ENCODE data around the gene ITGB7. TPM values are rescaled to one million over a fixed set of nuclear protein-coding genes. Genes with fewer than 3 reads are reported as not detected.

ITGB7 gene
- total RNA-seq, 2 experiments from 2014 or later = 500 to 503 TPM

Other genes with a start within 250 kb of the ITGB7 start
- gene EIF4B, start 200.8 kb downstream of the ITGB7 start, total RNA-seq = 100 to 1,000 TPM; 352 to 353 TPM
- 1 to 10 TPM; 1.0 to 1.4 TPM for gene TNS2, start 157.2 kb downstream of the ITGB7 start, total RNA-seq
- gene SPRYD3, start 127.9 kb downstream of the ITGB7 start, total RNA-seq = 10 to 100 TPM; 27.2 to 31.2 TPM
- gene IGFBP6, start 109.6 kb downstream of the ITGB7 start, total RNA-seq = 1 to 10 TPM; 3.1 to 5.4 TPM
- gene SOAT2, start 103.8 kb downstream of the ITGB7 start, total RNA-seq = 10 to 100 TPM; 10.8 to 13.3 TPM
- gene ZNF740, start 26.5 kb downstream of the ITGB7 start, total RNA-seq = 10 to 100 TPM; 28.2 to 31.4 TPM
- gene CSAD, start 26.3 kb downstream of the ITGB7 start, total RNA-seq = 10 to 100 TPM; 15.7 to 17.0 TPM
- 10 to 100 TPM; 44.1 to 45.9 TPM for gene RARG, start 25.0 kb upstream of the ITGB7 start, total RNA-seq
- gene ESPL1, start 61.0 kb upstream of the ITGB7 start, total RNA-seq = 100 to 1,000 TPM; 126 TPM
- gene PFDN5, start 88.3 kb upstream of the ITGB7 start, total RNA-seq = 100 to 1,000 TPM; 292 to 307 TPM
- gene MYG1, start 92.4 kb upstream of the ITGB7 start, total RNA-seq = 10 to 100 TPM; 55.6 to 56.9 TPM
- 10 to 100 TPM; 67.5 to 67.9 TPM for gene AAAS, start 114.4 kb upstream of the ITGB7 start, total RNA-seq
- gene SP7, start 129.1 kb upstream of the ITGB7 start, total RNA-seq = not detected
- gene SP1, start 172.9 kb upstream of the ITGB7 start, total RNA-seq = 10 to 100 TPM; 72.2 to 76.5 TPM
- not detected for gene AMHR2, start 216.6 kb upstream of the ITGB7 start, total RNA-seq
- 100 to 1,000 TPM; 220 TPM for gene PRR13, start 234.5 kb upstream of the ITGB7 start, total RNA-seq
- 100 to 1,000 TPM; 813 to 836 TPM for gene PCBP2, start 244.9 kb upstream of the ITGB7 start, total RNA-seq